ENCODE data around the gene SLC25A10.

DNA sequence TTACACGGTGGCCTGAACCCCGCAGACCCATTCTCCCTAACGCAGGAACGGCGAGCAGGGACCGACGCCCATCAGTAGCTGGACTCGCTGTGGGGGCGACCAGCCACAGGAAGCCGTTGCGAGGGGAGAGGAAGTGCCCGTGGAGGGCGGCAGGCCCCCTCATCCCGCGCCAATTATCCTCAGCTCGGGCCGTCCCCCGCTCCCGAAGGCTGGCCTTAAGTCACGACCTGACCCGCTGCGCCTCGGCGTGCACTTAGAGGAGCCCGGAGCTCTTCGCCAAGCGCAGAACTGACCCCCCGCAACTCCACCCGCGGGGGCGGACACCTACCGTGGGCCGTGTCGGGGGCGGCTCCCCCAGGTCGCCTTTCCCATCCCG, 28.9 kb upstream of the SLC25A10 start:
- TF ChIP-seq CTCF (conservative IDR thresholded peaks at IDR 0.05; ENCODE audit: low read depth, low read length) (no peak), EZH2phosphoT487 (IDR thresholded peaks at IDR 0.05; ENCODE audit: borderline replicate concordance, low read length) (no peak)

Data from PC-3 (cell line).